Caki2 (cell line): ENCODE measurements around the gene MRPL22. TPM values are rescaled to one million over a fixed set of nuclear protein-coding genes. Genes with fewer than 3 reads are reported as not detected.
A peak's percentile ranks its signal among the peaks of the same experiment; 100 is the strongest.
"Not testable (repeated sequence)": the region's sequence is repeated elsewhere in the genome, so short reads cannot be mapped to it uniquely, and the experiment has no call there.

Experiments
- DNase-seq: peaks from one replicate; pipeline ENCODE4 v3.0.0-alpha.2; 2015; ENCODE audit warnings: low read depth
- in situ Hi-C: cut with HindIII; loops from 2 replicates; pipeline ENCODE4 v1.10.0; 2016; ENCODE audit warnings: low sequenced_read_pairs, low pct_unique_long_range_greater_than_20kb, mixed read lengths
- total RNA-seq: library from RNA; depleted of rRNA; stranded (reverse); fragments of >200 nt; shearing (Covaris generic); gene quantifications from 2 replicates; pipeline ENCODE4 v1.2.3, GENCODE V29; 2014; ENCODE audit warnings: low replicate concordance; rRNA removed

The MRPL22 gene
- total RNA-seq: 16.0 and 29.8 TPM in 2 replicates

- in situ Hi-C loops: no loop called here
- peak; percentile 86 for DNase-seq
Measured at GRCh38 chr5:154940772-154941620, at the start of gene MRPL22. TSS of gene MRPL22 (plus strand) at chr5:154941073. CDS start at chr5:154941111, 38 bp downstream.

GRCh38 chr5:154892369-154892771, 48.5 kb upstream of the MRPL22 start:
- DNase-seq: no peak
- in situ Hi-C loops: no loop called here

DNA sequence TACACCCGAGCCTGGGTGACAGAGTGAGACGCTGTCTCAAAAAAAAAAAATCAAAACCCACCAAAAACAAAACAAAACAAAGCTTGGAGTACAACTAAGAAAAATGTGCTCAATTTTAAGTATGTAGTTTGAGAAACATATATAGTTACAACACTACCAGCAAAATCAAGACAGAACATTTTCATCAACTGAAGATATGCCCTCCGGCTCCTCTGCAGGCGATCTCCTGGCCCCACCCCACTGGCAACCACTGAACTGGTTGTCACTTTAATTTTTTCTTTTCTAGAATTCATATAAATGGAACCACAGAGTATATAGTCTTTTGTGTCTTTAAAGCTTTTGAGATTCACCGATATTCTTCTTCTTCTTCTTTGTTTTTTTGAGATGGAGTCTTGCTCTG, 47.5 kb upstream of the MRPL22 start:
- in situ Hi-C loops: no loop called here
- DNase-seq: no peak

DNA sequence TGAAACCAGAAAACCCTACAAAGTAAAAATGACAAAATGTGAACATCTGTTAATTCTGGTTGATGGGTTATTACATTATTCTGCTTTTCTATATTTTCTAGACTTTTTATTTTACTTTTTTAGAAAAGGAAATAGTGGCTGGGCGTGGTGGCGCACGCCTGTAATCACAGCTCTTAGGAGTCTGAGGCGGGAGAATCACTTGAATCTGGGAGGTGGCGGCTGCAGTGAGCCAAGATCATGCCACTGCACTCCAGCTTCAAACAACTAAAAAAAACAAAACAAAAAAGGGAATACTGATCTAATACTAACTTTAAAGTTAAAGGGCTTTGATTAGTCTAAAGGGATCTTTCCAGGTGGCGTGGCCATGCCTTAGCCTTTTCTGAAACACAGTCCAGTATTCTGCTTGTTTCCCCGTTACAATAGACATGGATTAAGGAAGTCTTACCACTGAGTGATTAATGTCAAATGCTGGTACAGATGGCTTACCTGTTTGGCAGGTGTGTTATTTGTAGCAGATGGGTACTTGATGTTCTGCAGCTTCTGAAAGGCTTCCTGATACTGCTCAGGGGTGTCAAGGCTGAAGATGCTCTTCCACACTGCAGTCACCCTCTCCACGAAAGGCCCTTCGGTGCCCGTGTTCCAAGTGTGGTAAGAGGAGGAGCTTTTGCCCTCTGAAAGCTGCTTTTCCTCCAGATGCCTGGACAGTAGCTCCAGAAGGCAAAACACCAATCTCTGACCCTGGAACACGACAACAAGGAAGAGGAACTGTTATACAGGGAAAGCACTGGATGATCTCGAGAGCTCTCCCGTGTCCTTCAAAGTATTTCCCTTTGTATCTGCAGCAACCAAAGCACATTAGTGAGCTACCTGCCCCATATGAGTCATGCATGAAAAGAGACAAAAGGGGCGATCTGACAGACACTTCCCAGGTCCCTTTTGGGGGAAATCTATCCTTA, 45.0 kb upstream of the MRPL22 start:
- in situ Hi-C loops: no loop called here
- DNase-seq: no peak

DNA sequence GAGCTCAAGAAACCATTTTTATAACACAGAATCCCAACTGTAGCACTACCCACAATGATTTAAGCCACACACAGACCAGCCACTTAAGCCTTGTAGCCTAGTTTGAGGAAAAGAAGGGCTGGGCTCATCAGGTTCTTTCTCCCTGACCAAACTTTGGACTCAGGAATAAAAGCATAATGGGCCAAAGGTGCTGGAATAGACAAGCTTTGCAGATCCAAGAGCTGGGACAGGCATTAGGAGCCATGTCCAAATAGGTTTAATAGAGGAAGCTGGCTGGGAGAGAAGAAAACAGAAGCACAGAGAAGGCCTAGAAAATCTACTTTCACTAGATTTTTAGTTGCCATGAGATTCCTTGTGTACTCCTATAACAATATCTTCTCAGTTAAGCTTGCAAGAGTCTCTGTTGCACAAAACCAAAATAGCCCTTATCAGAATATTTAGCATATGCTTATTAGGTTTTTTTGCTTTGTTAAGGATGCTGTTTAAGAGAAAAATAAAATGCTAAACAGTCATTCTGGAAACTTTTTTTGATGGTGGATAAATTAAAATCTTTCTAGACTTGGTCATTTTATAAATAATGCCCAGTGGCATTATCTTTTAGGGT, 44.2 kb upstream of the MRPL22 start:
- in situ Hi-C loops: no loop called here
- DNase-seq: no peak

DNA sequence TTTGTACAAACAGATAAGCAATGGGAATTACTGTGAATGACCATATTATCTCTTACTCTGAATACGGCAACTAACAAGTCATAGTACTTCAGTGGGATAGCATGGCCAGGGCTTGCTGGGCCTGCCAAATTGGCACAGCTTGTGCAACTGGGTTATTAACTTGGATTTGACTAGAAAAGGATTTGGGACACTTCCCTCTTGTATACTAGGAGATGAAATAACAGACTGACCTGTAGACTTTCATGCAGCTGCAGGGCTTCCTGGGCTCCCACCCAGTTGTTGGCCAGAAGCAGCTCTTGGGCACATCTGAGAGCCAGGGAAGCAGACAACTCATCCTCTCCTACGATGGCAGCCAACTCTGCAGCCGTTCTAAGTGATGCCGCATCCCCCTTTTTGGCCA, 42.7 kb upstream of the MRPL22 start:
- DNase-seq: no peak
- in situ Hi-C loops: no loop called here

DNA sequence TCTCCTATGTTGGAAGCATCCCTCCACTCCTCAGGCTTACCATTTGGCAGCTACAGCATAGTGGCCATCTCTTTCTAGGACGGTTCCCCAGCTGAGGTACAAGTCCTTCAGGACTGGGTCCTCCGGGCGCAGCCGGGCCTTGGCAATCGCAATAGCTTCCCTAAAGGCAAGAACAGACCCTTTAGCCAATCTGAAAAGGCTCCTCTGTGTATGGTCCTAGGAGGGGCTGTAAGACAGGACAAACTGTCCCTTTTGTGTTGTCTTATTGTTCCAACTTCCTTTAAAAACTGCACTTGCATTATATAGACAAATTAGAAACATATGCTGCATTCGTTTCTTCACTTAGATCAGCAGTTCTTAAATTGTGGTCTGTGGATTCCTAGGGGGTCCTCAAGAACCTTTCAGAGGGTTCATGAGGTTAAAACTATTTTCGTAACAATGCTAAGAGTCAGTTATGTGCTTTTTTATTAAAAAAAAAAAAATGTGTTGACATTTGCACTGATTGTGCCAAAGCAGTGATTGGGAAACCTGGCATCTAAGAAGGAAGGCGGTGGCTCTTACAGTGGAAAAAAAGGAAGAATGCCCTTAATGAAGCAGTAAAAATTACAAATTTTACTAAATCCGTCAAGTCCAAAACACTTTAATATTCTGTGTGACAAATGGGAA, 41.6 kb upstream of the MRPL22 start:
- in situ Hi-C loops: no loop called here
- DNase-seq: no peak

GRCh38 chr5:154900066-154900465, 40.8 kb upstream of the MRPL22 start:
- no peak for DNase-seq
- in situ Hi-C loops: no loop called here

- in situ Hi-C loops: no loop called here
Measured at GRCh38 chr5:154901276-154901675, 39.6 kb upstream of the MRPL22 start.

GRCh38 chr5:154901913-154902312, 39.0 kb upstream of the MRPL22 start:
- in situ Hi-C loops: no loop called here
- no peak for DNase-seq

More at GRCh38 chr5:154901276-154901675, 39.6 kb upstream of the MRPL22 start:
- no peak for DNase-seq

- in situ Hi-C loops, DNase-seq: not testable (repeated sequence)
Measured at GRCh38 chr5:154905601-154906000, 35.3 kb upstream of the MRPL22 start.

GRCh38 chr5:154916874-154917273, 24.0 kb upstream of the MRPL22 start:
- in situ Hi-C loops: no loop called here
- DNase-seq: no peak

DNA sequence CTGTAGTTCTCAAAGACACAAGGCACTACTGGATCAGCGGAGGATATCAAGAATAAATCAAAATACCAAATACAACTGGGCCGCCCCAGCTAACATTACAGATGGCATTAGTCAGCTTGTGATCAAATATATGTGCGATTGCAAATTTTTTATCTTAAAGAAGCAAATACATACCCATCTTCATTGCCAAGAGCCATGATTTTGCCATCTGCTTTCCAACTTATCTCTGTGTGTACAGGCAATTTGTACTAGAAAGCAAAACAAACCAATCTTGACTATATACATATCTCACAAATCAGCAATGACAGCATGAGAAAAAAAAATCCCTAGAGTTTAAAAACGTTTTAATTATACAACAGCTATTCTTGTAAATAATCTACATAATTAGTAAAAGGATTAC, 23.1 kb upstream of the MRPL22 start:
- in situ Hi-C loops: no loop called here
- DNase-seq: no peak

- in situ Hi-C loops: no loop called here
Measured at GRCh38 chr5:154923441-154924430, 17.1 kb upstream of the MRPL22 start.

GRCh38 chr5:154933537-154933936, 7.3 kb upstream of the MRPL22 start:
- DNase-seq: no peak
- in situ Hi-C loops: no loop called here

More at GRCh38 chr5:154923441-154924430, 17.1 kb upstream of the MRPL22 start:
- DNase-seq: no peak

- in situ Hi-C loops: no loop called here
- no peak for DNase-seq
Measured at GRCh38 chr5:154934881-154935280, 6.0 kb upstream of the MRPL22 start.

DNA sequence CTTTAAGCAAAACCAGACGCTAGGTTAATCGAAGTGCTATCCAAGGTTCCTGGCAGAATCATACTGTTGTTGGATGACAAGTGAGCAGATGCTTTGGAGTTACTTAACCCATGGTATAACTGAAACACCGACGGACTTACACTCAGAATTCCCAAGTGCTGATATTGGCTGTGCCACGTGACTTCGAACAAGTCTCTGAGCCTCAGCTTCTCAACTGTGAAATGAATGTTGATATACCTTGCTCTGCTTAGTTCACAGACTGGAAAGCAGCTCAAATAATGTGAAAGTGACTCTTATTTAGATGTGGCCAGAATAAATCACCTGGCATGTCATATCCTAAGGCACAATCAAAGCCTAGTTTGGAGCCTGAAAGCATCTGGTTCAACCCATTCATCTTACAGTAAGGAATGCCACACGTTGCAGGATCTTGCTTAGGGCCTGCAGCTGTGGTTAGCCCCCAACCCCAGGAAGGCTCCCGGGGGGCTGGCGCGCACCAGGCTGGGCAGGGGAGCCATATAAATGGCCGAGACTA, 3.6 kb upstream of the MRPL22 start:
- DNase-seq: no peak
- in situ Hi-C loops: no loop called here
